ENCODE results near the gene CEP120.

The CEP120 gene

GRCh38 chr5:123364441-123365155 is 58.6 kb downstream of the CEP120 start:
- H3K4me3 ChIP-seq (ENCODE audit: low read length) = no peak overlapping the region
- no peak for DNase-seq (ENCODE audit: low read depth)
- TF ChIP-seq, protein P1, sequence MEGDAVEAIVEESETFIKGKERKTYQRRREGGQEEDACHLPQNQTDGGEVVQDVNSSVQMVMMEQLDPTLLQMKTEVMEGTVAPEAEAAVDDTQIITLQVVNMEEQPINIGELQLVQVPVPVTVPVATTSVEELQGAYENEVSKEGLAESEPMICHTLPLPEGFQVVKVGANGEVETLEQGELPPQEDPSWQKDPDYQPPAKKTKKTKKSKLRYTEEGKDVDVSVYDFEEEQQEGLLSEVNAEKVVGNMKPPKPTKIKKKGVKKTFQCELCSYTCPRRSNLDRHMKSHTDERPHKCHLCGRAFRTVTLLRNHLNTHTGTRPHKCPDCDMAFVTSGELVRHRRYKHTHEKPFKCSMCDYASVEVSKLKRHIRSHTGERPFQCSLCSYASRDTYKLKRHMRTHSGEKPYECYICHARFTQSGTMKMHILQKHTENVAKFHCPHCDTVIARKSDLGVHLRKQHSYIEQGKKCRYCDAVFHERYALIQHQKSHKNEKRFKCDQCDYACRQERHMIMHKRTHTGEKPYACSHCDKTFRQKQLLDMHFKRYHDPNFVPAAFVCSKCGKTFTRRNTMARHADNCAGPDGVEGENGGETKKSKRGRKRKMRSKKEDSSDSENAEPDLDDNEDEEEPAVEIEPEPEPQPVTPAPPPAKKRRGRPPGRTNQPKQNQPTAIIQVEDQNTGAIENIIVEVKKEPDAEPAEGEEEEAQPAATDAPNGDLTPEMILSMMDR (IDR thresholded peaks at IDR 0.05; ENCODE audit: insufficient read depth, low read depth, low read length, missing control alignments) = no peak

DNA sequence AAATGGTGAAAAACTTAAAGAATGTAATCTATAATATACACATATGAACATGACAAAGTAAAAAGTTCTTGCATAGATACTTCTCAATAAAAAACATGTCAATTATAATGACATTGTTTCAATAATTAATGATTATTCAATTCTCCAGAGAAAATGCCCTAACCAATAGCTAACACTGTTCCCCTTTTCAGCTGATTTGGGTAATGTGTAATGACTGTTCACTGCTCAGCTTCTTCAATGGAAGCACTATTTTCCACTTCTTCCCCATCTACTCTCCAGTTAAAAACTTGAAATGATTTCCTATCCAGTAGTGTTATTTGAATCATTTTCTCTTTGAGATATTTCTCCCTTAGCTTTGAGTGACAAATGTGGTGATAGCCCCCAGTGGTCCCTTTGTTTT is 62.3 kb downstream of the CEP120 start:
- TF ChIP-seq, protein P1 (IDR thresholded peaks at IDR 0.05; ENCODE audit: insufficient read depth, low read depth, low read length, missing control alignments) = no peak
- no peak for DNase-seq (ENCODE audit: low read depth)
- no peak overlapping the region for H3K4me3 ChIP-seq (ENCODE audit: low read length)

- no peak overlapping the region for H3K4me3 ChIP-seq (ENCODE audit: low read length)
- DNase-seq (ENCODE audit: low read depth) = no peak
- TF ChIP-seq, protein P1 (IDR thresholded peaks at IDR 0.05; ENCODE audit: insufficient read depth, low read depth, low read length, missing control alignments) = no peak
Measured at GRCh38 chr5:123360201-123360571, 63.0 kb downstream of the CEP120 start.

GRCh38 chr5:123359454-123360200 is 63.6 kb downstream of the CEP120 start:
- DNase-seq (ENCODE audit: low read depth) = no peak
- TF ChIP-seq, protein P1 (IDR thresholded peaks at IDR 0.05; ENCODE audit: insufficient read depth, low read depth, low read length, missing control alignments) = no peak
- H3K4me3 ChIP-seq (ENCODE audit: low read length) = no peak overlapping the region

DNA sequence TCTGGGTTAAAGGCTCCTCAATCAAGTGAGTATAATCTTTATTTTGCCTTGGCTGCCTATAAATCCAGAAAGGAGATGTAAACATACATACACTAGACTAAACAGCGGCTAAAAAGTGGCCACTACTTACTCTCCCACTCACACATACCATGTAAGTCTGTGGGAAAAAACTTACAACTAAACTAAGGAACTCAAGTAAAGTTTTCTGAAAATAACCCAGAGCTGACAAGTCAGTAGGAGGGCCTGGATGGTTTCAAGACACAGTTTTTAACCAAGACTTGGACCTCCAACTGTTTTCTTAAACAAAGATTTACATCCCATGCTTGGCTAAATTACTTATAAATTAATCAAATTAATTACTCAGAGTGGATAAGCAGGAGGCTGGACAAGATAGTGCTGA is 64.5 kb downstream of the CEP120 start:
- no peak for DNase-seq (ENCODE audit: low read depth)
- H3K4me3 ChIP-seq (ENCODE audit: low read length) = no peak overlapping the region
- TF ChIP-seq, protein P1 (IDR thresholded peaks at IDR 0.05; ENCODE audit: insufficient read depth, low read depth, low read length, missing control alignments) = no peak

- TF ChIP-seq, protein P1 (IDR thresholded peaks at IDR 0.05; ENCODE audit: insufficient read depth, low read depth, low read length, missing control alignments) = no peak
Measured at GRCh38 chr5:123358304-123358703, 64.9 kb downstream of the CEP120 start.

More at GRCh38 chr5:123358304-123358703, 64.9 kb downstream of the CEP120 start:
- H3K4me3 ChIP-seq (ENCODE audit: low read length) = no peak overlapping the region
- no peak for DNase-seq (ENCODE audit: low read depth)
